H9 (cell line): ENCODE measurements around the gene CELSR2. TPM values are rescaled to one million over a fixed set of nuclear protein-coding genes. Genes with fewer than 3 reads are reported as not detected.

Experiments
- DNase-seq: peaks from one replicate; pipeline ENCODE4 v3.0.0-alpha.2; 2017
- H2AFZ ChIP-seq: one replicate; pipeline ENCODE4 v1.6.1; 2013; ENCODE audit warnings: mild to moderate bottlenecking, low read length, control low read depth, moderate library complexity
- H2AK5ac ChIP-seq: 2 replicates; pipeline ENCODE4 v1.6.1; 2013; ENCODE audit warnings: low read length, control low read depth, mixed read lengths; ENCODE audit not compliant: insufficient read length
- H2BK120ac ChIP-seq: one replicate; pipeline ENCODE4 v1.6.1; 2013; ENCODE audit warnings: low read depth, mild to moderate bottlenecking, low read length, control low read depth, inconsistent platforms; ENCODE audit not compliant: poor library complexity, severe bottlenecking
- H2BK12ac ChIP-seq: 2 replicates; pipeline ENCODE4 v1.6.1; 2013; ENCODE audit warnings: low read length, control low read depth, mixed read lengths, low read depth; ENCODE audit not compliant: insufficient read length
- H2BK15ac ChIP-seq: 2 replicates; pipeline ENCODE4 v1.6.1; 2013; ENCODE audit warnings: low read depth, low read length, control low read depth
- H2BK20ac ChIP-seq: one replicate; pipeline ENCODE4 v1.6.1; 2013; ENCODE audit warnings: low read depth, mild to moderate bottlenecking, low read length, control low read depth, inconsistent platforms; ENCODE audit not compliant: poor library complexity, severe bottlenecking
- H2BK5ac ChIP-seq: 2 replicates; pipeline ENCODE4 v1.6.1; 2013; ENCODE audit warnings: low read length, control low read depth, mixed read lengths; ENCODE audit not compliant: insufficient read length
- H3K14ac ChIP-seq: 2 replicates; pipeline ENCODE4 v1.6.1; 2013; ENCODE audit warnings: low read length, control low read depth; ENCODE audit not compliant: insufficient read depth
- H3K18ac ChIP-seq: 2 replicates; pipeline ENCODE4 v1.6.1; 2013; ENCODE audit warnings: low read depth, mild to moderate bottlenecking, mixed read lengths, low read length, control low read depth; ENCODE audit not compliant: insufficient read length
- H3K23ac ChIP-seq: 2 replicates; pipeline ENCODE4 v1.6.1; 2013; ENCODE audit warnings: low read length, control low read depth, mixed read lengths, low read depth; ENCODE audit not compliant: insufficient read length
- H3K23me2 ChIP-seq: 2 replicates; pipeline ENCODE4 v1.6.1; 2013; ENCODE audit warnings: low read depth, mild to moderate bottlenecking, mixed read lengths, low read length, control low read depth; ENCODE audit not compliant: insufficient read length, poor library complexity, severe bottlenecking
- H3K27ac ChIP-seq: 2 replicates; pipeline ENCODE4 v1.5.1; 2013; ENCODE audit warnings: low read length, control low read depth, mixed read lengths, low read depth; ENCODE audit not compliant: insufficient read length
- H3K27me3 ChIP-seq: 2 replicates; pipeline ENCODE4 v1.6.1; 2013; ENCODE audit warnings: low read length, control low read depth, inconsistent platforms; ENCODE audit not compliant: insufficient read depth
- H3K4ac ChIP-seq: 2 replicates; pipeline ENCODE4 v1.6.1; 2013; ENCODE audit warnings: low read depth, mild to moderate bottlenecking, control low read depth, inconsistent platforms, low read length, moderate library complexity
- H3K4me1 ChIP-seq: 2 replicates; pipeline ENCODE4 v1.6.1; 2013; ENCODE audit warnings: low read length, control low read depth, inconsistent platforms; ENCODE audit not compliant: insufficient read depth
- H3K4me2 ChIP-seq: 2 replicates; pipeline ENCODE4 v1.6.1; 2013; ENCODE audit warnings: low read length, control low read depth, mixed read lengths; ENCODE audit not compliant: insufficient read length, insufficient read depth
- H3K56ac ChIP-seq: 2 replicates; pipeline ENCODE4 v1.6.1; 2013; ENCODE audit warnings: low read depth, mild to moderate bottlenecking, mixed read lengths, low read length, control low read depth; ENCODE audit not compliant: insufficient read length
- H3K79me1 ChIP-seq: 2 replicates; pipeline ENCODE4 v1.6.1; 2013; ENCODE audit warnings: low read depth, mild to moderate bottlenecking, moderate library complexity, low read length, control low read depth, inconsistent platforms; ENCODE audit not compliant: insufficient read depth, poor library complexity, severe bottlenecking
- H3K79me2 ChIP-seq: 2 replicates; pipeline ENCODE4 v1.6.1; 2013; ENCODE audit warnings: low read length, control low read depth, inconsistent platforms; ENCODE audit not compliant: insufficient read depth
- H3K9ac ChIP-seq: 2 replicates; pipeline ENCODE4 v1.6.1; 2013; ENCODE audit warnings: low read length, control low read depth, mixed read lengths; ENCODE audit not compliant: insufficient read length; ENCODE audit errors: extremely low read depth
- H3K9me3 ChIP-seq: one replicate; pipeline ENCODE4 v1.6.1; 2013; ENCODE audit warnings: low read depth, low read length, inconsistent platforms; ENCODE audit not compliant: control insufficient read depth
- H3T11ph ChIP-seq: one replicate; pipeline ENCODE4 v1.6.1; 2013; ENCODE audit warnings: mild to moderate bottlenecking, low read length, control low read depth, inconsistent platforms
- H4K20me1 ChIP-seq: one replicate; pipeline ENCODE4 v1.6.1; 2013; ENCODE audit not compliant: control insufficient read depth, insufficient read length, insufficient read depth
- H4K5ac ChIP-seq: 2 replicates; pipeline ENCODE4 v1.6.1; 2013; ENCODE audit warnings: low read depth, mild to moderate bottlenecking, mixed read lengths, low read length, control low read depth; ENCODE audit not compliant: insufficient read length
- H4K8ac ChIP-seq: replicated peaks from 2 replicates; pipeline ENCODE4 v1.6.1; 2013; ENCODE audit warnings: low read length, control low read depth, mixed read lengths, low read depth; ENCODE audit not compliant: insufficient read length
- H4K91ac ChIP-seq: 2 replicates; pipeline ENCODE4 v1.6.1; 2013; ENCODE audit warnings: low read depth, mild to moderate bottlenecking, moderate library complexity, mixed read lengths, low read length, control low read depth; ENCODE audit not compliant: insufficient read length
- H3K27ac Mint-ChIP-seq, 3 experiments: 2 replicates in 2 of 3; 3 replicates in 1 of 3; pipeline ENCODE4 v1.8.0; 2020 to 2021; ENCODE audit warnings: mixed read lengths in 3 of 3, mild to moderate bottlenecking in 1 of 3, moderate library complexity in 1 of 3
- H3K27me3 Mint-ChIP-seq: 2 replicates; pipeline ENCODE4 v1.8.0; 2021; ENCODE audit warnings: low read depth, mild to moderate bottlenecking, moderate library complexity, mixed read lengths
- H3K36me3 Mint-ChIP-seq, 3 experiments: 2 replicates in 2 of 3; 3 replicates in 1 of 3; pipeline ENCODE4 v1.8.0; 2020 to 2021; ENCODE audit warnings: low read depth in 3 of 3, mixed read lengths in 3 of 3; ENCODE audit not compliant: insufficient read depth in 1 of 3
- H3K4me1 Mint-ChIP-seq, 2 experiments: 2 replicates each; pipeline ENCODE4 v1.8.0; 2020; ENCODE audit warnings: mixed read lengths in 2 of 2
- H3K4me3 Mint-ChIP-seq, 2 experiments: 2 replicates in 1 of 2; 3 replicates in 1 of 2; pipeline ENCODE4 v1.8.0; 2020 to 2021; ENCODE audit warnings: mild to moderate bottlenecking in 2 of 2, mixed read lengths in 2 of 2, moderate library complexity in 1 of 2
- H3K9me3 Mint-ChIP-seq, 2 experiments: 2 replicates in 1 of 2; 3 replicates in 1 of 2; pipeline ENCODE4 v1.8.0; 2020; ENCODE audit warnings: mild to moderate bottlenecking in 2 of 2, mixed read lengths in 2 of 2, moderate library complexity in 1 of 2
- WGBS: extraction: QIAGEN DNeasy Blood & Tissue Kit; methylation state at CpG from one replicate; pipeline ENCODE4 v1.1.7; 2013; ENCODE audit warnings: missing lambda C conversion rate, low lambda C conversion rate, mixed read lengths; ENCODE audit not compliant: insufficient read length; ENCODE audit errors: extremely low coverage; 5-methylcytosine and 5-hydroxymethylcytosine counted together
- total RNA-seq: library from RNA; stranded (reverse); gene quantifications from 2 replicates; pipeline ENCODE4 v1.2.1, GENCODE V29; 2021
- TF ChIP-seq, protein P1 (sequence below): fragments of 200-600 bp; sonication (generic); conservative IDR thresholded peaks from 3 replicates; pipeline ENCODE4 v1.8.0; 2021; ENCODE audit warnings: antibody characterized with exemption, mild to moderate bottlenecking

The CELSR2 gene
- total RNA-seq, 1 experiment from 2014 or later, result 29.2 TPM

DNA sequence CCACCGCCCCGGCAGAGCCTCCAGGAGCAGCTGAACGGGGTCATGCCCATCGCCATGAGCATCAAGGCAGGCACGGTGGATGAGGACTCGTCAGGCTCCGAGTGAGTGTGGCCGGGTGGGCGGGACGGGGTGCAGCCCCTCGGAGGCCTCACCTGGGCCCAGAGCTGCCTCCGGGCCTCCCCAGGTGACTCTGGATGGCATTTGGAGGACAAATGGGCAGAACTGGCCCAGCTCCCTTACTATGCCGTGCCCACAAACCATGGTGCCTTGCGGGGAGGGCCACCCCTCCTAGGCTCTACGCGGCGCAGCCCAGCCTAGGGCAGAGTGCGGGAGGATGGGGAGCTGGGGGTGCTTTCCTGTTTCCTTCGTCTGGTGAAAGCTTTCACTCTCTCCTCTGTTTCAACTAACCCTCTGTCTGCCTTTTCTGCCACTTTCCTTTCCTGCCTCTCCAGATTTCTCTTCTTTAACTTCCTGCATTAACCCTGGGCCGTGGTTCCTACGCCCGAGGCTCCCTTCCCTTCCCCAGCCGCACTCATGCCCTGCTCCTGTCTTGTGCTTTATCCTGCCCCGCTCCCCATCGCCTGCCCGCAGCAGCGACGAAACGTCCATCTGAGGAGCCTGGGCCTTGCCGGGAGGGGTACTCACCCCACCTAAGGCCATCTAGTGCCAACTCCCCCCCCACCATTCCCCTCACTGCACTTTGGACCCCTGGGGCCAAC, 24.4 kb downstream of the CELSR2 start:
- no peak overlapping the region for H2AFZ ChIP-seq
- H4K20me1 ChIP-seq, result no peaks in the 10 kb centered on the region
- H3K79me2 ChIP-seq, result no peaks in the 10 kb centered on the region
- H3K9me3 ChIP-seq, result no peaks in the 10 kb centered on the region
- no peak overlapping the region for H3K23ac ChIP-seq
- H2BK5ac ChIP-seq, result no peak overlapping the region
- no peaks in the 10 kb centered on the region for H3K79me1 ChIP-seq
- H4K5ac ChIP-seq, result no peak overlapping the region
- H4K91ac ChIP-seq, result no peak overlapping the region
- no peak overlapping the region for H3K4me2 ChIP-seq
- H2BK120ac ChIP-seq, result no peak overlapping the region
- no peak overlapping the region for H3K4ac ChIP-seq
- no peak overlapping the region for H2AK5ac ChIP-seq
- no peaks in the 10 kb centered on the region; the same call in 1 of the 2 replicates for H3K4me1 ChIP-seq
- DNase-seq, result no peak
- H2BK20ac ChIP-seq, result no peak overlapping the region
- H3K27me3 ChIP-seq, result no peaks in the 10 kb centered on the region
- no peak overlapping the region for H4K8ac ChIP-seq
- WGBS, result no CpG with 5 or more reads among the region's 30 CpGs
- H3K9ac ChIP-seq, result no peak overlapping the region
- Mint-ChIP-seq H3K4me1 (peaks cover 26 to 29% of the 10 kb centered on the region in 2 experiments), H3K36me3 (peaks cover 5 to 43% (median 34%) of the 10 kb centered on the region in 3 experiments; a peak in 6 of 7 replicates), H3K4me3 (no peak overlapping the region), H3K27ac (peak overlapping the region; percentile 0 to 56 (median 41); a peak in 4 of 7 replicates), H3K9me3 (no peaks in the 10 kb centered on the region), H3K27me3 (no peaks in the 10 kb centered on the region)
- H3K14ac ChIP-seq, result no peak overlapping the region; the same call in 1 of the 2 replicates
- H2BK15ac ChIP-seq, result no peak overlapping the region
- no peaks in the 10 kb centered on the region for H3K23me2 ChIP-seq
- no peak overlapping the region for H2BK12ac ChIP-seq
- H3K27ac ChIP-seq, result no peak overlapping the region
- TF ChIP-seq, protein P1, sequence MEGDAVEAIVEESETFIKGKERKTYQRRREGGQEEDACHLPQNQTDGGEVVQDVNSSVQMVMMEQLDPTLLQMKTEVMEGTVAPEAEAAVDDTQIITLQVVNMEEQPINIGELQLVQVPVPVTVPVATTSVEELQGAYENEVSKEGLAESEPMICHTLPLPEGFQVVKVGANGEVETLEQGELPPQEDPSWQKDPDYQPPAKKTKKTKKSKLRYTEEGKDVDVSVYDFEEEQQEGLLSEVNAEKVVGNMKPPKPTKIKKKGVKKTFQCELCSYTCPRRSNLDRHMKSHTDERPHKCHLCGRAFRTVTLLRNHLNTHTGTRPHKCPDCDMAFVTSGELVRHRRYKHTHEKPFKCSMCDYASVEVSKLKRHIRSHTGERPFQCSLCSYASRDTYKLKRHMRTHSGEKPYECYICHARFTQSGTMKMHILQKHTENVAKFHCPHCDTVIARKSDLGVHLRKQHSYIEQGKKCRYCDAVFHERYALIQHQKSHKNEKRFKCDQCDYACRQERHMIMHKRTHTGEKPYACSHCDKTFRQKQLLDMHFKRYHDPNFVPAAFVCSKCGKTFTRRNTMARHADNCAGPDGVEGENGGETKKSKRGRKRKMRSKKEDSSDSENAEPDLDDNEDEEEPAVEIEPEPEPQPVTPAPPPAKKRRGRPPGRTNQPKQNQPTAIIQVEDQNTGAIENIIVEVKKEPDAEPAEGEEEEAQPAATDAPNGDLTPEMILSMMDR, result no peak
- no peak overlapping the region for H3T11ph ChIP-seq
- no peak overlapping the region for H3K56ac ChIP-seq
- no peak overlapping the region for H3K18ac ChIP-seq
